Coronary artery (tissue), 2 donors: Measurements from ENCODE around the gene TMEM178B.
"Not testable (repeated sequence)": the region's sequence is repeated elsewhere in the genome, so short reads cannot be mapped to it uniquely, and the experiment has no call there.

Experiments used
- DNase-seq: peaks from one replicate; pipeline ENCODE4 v3.0.0-alpha.2; 2017; ENCODE audit warnings: low spot score
- H3K27ac ChIP-seq, 2 donors: fragments of 200-600 bp; sonication (generic); one replicate each; pipeline ENCODE4 v1.5.1; 2016 to 2019
- H3K4me3 ChIP-seq: fragments of 200-600 bp; sonication (generic); 2 replicates; pipeline ENCODE4 v1.5.1; 2016; ENCODE audit warnings: mild to moderate bottlenecking, moderate library complexity
- CTCF ChIP-seq: fragments of 200-600 bp; sonication (generic); IDR thresholded peaks from one replicate; pipeline ENCODE4 v1.5.1; 2019; ENCODE audit warnings: antibody characterized with exemption

TMEM178B gene

GRCh38 chr7:141103847-141104429 is 30.1 kb downstream of the TMEM178B start:
- Histone ChIP-seq H3K4me3 (no peak overlapping the region), H3K27ac (no peak overlapping the region)
- no peak for TF ChIP-seq CTCF
- no peak for DNase-seq

GRCh38 chr7:141113131-141113530 is 39.3 kb downstream of the TMEM178B start:
- no peak for DNase-seq
- Histone ChIP-seq H3K4me3 (no peak overlapping the region), H3K27ac (no peak overlapping the region)
- no peak for TF ChIP-seq CTCF

GRCh38 chr7:141114029-141114664 is 40.3 kb downstream of the TMEM178B start:
- no peak for TF ChIP-seq CTCF
- no peak for DNase-seq
- no peak overlapping the region for H3K27ac ChIP-seq

GRCh38 chr7:141115965-141116364 is 42.1 kb downstream of the TMEM178B start:
- Histone ChIP-seq H3K4me3 (no peak overlapping the region), H3K27ac (no peak overlapping the region)
- DNase-seq = no peak
- TF ChIP-seq CTCF = no peak

More at GRCh38 chr7:141114029-141114664, 40.3 kb downstream of the TMEM178B start:
- no peak overlapping the region for H3K4me3 ChIP-seq

GRCh38 chr7:141116661-141117060 is 42.8 kb downstream of the TMEM178B start:
- not testable (repeated sequence) for H3K27ac ChIP-seq, DNase-seq, H3K4me3 ChIP-seq

- no peak for TF ChIP-seq CTCF
- Histone ChIP-seq H3K27ac (no peak overlapping the region), H3K4me3 (no peak overlapping the region)
- DNase-seq = no peak
These were observed 44.9 kb downstream of the TMEM178B start for GRCh38 chr7:141118767-141119166.

- no peak overlapping the region for H3K4me3 ChIP-seq
- no peak for TF ChIP-seq CTCF
- no peak for DNase-seq
- H3K27ac ChIP-seq = no peak overlapping the region
These were observed 45.3 kb downstream of the TMEM178B start for GRCh38 chr7:141119187-141119586.
